Breast epithelium (tissue), 4 donors: ENCODE results near the gene PRRC2B. TPM values are rescaled to one million over a fixed set of nuclear protein-coding genes. Genes with fewer than 3 reads are reported as not detected.

ENCODE experiments used
- DNase-seq, 2 donors: peaks; one replicate each; pipeline ENCODE4 v3.0.0-alpha.2; 2019; ENCODE audit warnings: low spot score in 2 of 2
- H3K27ac ChIP-seq, 2 donors: fragments of 200-600 bp; sonication (generic) in 1 of 2; one replicate each; pipeline ENCODE4 v1.5.1; 2016 to 2019; ENCODE audit warnings: mild to moderate bottlenecking in 1 of 2
- H3K27me3 ChIP-seq, 2 donors: fragments of 200-600 bp; sonication (generic) in 1 of 2; one replicate each; pipeline versions ENCODE4 v1.5.1 to v1.6.0; 2017 to 2019; ENCODE audit warnings: control low read depth in 1 of 2, mild to moderate bottlenecking in 1 of 2
- H3K36me3 ChIP-seq: fragments of 200-600 bp; one replicate; pipeline ENCODE4 v1.5.1; 2019
- H3K4me1 ChIP-seq, 2 donors: fragments of 200-600 bp; sonication (generic); one replicate each; pipeline ENCODE4 v1.5.1; 2016 to 2019; ENCODE audit warnings: control low read depth in 1 of 2
- H3K4me3 ChIP-seq, 3 donors: fragments of 200-600 bp; sonication (generic); 1 replicate in 2 of 3; 2 replicates in 1 of 3; pipeline ENCODE4 v1.5.1; 2016 to 2019; ENCODE audit warnings: mild to moderate bottlenecking in 3 of 3, moderate library complexity in 2 of 3
- H3K9me3 ChIP-seq, 2 donors: fragments of 200-600 bp; sonication (generic) in 1 of 2; one replicate each; pipeline ENCODE4 v1.5.1; 2016 to 2019; ENCODE audit warnings: control low read depth in 1 of 2
- POLR2A ChIP-seq: fragments of 450-650 bp; IDR thresholded peaks from one replicate; pipeline ENCODE4 v1.6.1; 2016; ENCODE audit warnings: antibody characterized with exemption, mild to moderate bottlenecking, moderate library complexity
- POLR2AphosphoS5 ChIP-seq, 3 donors: sonication (generic); formaldehyde crosslinking; IDR thresholded peaks; one replicate each; pipeline ENCODE4 v1.6.1; 2017; ENCODE audit warnings: antibody characterized with exemption in 3 of 3
- intact Hi-C: fragments of 100-400 bp; cut with DNase I; formaldehyde crosslinking; loops from one replicate; pipeline ENCODE4 v1.15.1; 2023; ENCODE audit warnings: low total_unique reads
- total RNA-seq, 3 donors: library from RNA; depleted of rRNA; stranded (reverse); fragments of >200 nt; gene quantifications; one replicate each; pipeline ENCODE4 v1.1.0, GENCODE V29; 2016
- TF ChIP-seq, protein P1 (sequence below), 3 donors: fragments of 450-650 bp; IDR thresholded peaks; one replicate each; pipeline ENCODE4 v1.5.1; 2016 to 2017; ENCODE audit warnings: antibody characterized with exemption in 3 of 3, mild to moderate bottlenecking in 3 of 3, moderate library complexity in 3 of 3

Gene PRRC2B
- total RNA-seq, 3 donors from 2014 or later: 95.9 to 143 (median 102) TPM

DNA sequence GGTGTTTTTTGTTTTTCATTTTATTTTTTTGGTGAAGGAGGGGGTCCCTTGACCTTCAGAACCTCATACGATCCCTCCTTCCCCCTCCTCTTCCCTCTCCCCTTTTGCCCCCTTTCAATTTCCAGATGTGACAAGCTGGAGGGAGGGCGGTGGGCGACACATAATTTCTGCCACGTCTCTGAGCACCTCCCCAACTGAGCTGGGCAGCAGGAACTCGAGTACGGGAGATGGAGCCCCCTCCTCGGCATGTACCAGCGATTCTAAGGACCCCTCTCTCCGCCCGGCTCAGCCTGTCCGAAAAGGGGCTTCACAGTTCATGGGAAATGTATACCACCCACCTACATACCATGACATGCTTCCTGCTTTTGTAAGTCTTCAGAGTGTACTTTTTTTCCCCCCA, 52.4 kb downstream of the PRRC2B start:
- TF ChIP-seq POLR2AphosphoS5 (IDR thresholded peaks at IDR 0.05) (no peak), POLR2A (no peak)
- TF ChIP-seq, protein P1, sequence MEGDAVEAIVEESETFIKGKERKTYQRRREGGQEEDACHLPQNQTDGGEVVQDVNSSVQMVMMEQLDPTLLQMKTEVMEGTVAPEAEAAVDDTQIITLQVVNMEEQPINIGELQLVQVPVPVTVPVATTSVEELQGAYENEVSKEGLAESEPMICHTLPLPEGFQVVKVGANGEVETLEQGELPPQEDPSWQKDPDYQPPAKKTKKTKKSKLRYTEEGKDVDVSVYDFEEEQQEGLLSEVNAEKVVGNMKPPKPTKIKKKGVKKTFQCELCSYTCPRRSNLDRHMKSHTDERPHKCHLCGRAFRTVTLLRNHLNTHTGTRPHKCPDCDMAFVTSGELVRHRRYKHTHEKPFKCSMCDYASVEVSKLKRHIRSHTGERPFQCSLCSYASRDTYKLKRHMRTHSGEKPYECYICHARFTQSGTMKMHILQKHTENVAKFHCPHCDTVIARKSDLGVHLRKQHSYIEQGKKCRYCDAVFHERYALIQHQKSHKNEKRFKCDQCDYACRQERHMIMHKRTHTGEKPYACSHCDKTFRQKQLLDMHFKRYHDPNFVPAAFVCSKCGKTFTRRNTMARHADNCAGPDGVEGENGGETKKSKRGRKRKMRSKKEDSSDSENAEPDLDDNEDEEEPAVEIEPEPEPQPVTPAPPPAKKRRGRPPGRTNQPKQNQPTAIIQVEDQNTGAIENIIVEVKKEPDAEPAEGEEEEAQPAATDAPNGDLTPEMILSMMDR (IDR thresholded peaks at IDR 0.05): no peak
- H3K27me3 ChIP-seq: no peaks in the 10 kb centered on the region
- no peaks in the 10 kb centered on the region for H3K4me1 ChIP-seq
- no peak overlapping the region for H3K4me3 ChIP-seq
- peaks cover 3% of the 10 kb centered on the region for H3K36me3 ChIP-seq
- no peak overlapping the region for H3K27ac ChIP-seq
- no peak for DNase-seq
- H3K9me3 ChIP-seq: no peaks in the 10 kb centered on the region
- intact Hi-C loops: no loop called here

DNA sequence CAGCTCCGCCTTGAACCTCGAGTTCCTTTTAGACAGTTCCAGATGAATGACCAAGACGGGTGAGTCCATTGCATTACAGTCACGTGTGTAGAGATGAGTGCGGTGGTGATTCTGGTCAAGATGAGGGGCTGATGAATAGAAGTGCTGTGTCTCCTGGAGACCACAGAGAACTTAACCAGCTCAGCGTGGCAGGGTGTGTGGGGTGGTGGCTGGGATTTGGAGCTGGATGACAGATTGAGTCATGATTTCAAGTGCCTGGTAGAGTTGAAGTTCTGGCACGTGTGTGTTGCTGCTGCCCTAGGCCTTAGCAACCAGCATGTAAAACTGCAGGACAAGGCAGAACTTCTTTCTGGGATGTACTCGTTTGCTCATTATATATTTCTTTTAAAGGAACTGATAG, 53.3 kb downstream of the PRRC2B start:
- H3K4me3 ChIP-seq: no peak overlapping the region
- no peaks in the 10 kb centered on the region for H3K27me3 ChIP-seq
- peaks cover 3% of the 10 kb centered on the region for H3K36me3 ChIP-seq
- no peak for DNase-seq
- H3K9me3 ChIP-seq: no peaks in the 10 kb centered on the region
- intact Hi-C loops: no loop called here
- TF ChIP-seq POLR2AphosphoS5 (IDR thresholded peaks at IDR 0.05) (no peak), POLR2A (no peak)
- TF ChIP-seq, protein P1 (IDR thresholded peaks at IDR 0.05): no peak
- no peaks in the 10 kb centered on the region for H3K4me1 ChIP-seq
- no peak overlapping the region for H3K27ac ChIP-seq

DNA sequence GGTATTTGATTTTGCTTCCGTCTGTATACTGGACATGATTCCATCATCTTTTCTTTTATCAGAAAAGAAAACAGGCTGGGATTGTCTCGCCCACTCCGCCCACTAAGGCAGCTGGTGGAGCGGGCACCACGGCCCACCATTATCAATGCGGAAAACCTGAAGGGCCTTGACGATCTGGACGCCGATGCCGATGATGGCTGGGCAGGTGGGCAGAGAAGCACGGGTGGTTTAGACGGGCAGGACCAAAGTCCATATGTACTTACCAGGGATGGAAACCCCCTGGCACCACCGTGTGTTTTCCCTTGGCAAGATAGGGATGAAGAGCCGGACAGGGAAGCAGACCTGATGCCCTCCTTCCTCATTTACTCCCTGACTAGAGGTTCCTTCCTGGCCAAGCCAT, 53.7 kb downstream of the PRRC2B start:
- no peak for DNase-seq
- TF ChIP-seq POLR2AphosphoS5 (IDR thresholded peaks at IDR 0.05) (no peak), POLR2A (no peak)
- TF ChIP-seq, protein P1 (IDR thresholded peaks at IDR 0.05): no peak
- no peak overlapping the region for H3K4me3 ChIP-seq
- intact Hi-C loops: no loop called here
- no peaks in the 10 kb centered on the region for H3K9me3 ChIP-seq
- H3K27me3 ChIP-seq: no peaks in the 10 kb centered on the region
- H3K36me3 ChIP-seq: peaks cover 3% of the 10 kb centered on the region
- H3K4me1 ChIP-seq: no peaks in the 10 kb centered on the region
- H3K27ac ChIP-seq: no peak overlapping the region

DNA sequence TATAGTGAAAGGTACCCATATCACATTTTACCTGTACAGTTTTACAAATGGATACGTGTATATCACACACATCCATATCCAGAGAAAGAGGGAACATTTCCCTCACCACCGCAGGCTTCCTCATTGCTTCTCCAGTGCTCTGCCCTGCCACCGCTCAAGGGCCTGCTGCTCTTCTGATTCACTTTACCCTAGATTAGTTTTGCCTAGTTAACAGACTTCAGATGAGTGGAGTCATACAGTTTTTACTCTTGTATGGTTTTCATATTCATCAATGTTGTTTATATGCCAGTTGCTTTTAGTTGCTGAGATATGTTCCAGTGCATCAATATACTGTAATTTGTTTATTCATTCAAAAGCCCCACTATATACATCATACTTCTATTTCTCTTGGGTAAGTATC, 54.9 kb downstream of the PRRC2B start:
- no peak overlapping the region for H3K27ac ChIP-seq
- no peaks in the 10 kb centered on the region for H3K9me3 ChIP-seq
- peaks cover 3% of the 10 kb centered on the region for H3K36me3 ChIP-seq
- no peaks in the 10 kb centered on the region for H3K4me1 ChIP-seq
- no peak for DNase-seq
- no peaks in the 10 kb centered on the region for H3K27me3 ChIP-seq
- TF ChIP-seq, protein P1 (IDR thresholded peaks at IDR 0.05): no peak
- no peak for TF ChIP-seq POLR2AphosphoS5 (IDR thresholded peaks at IDR 0.05)
- no peak for TF ChIP-seq POLR2A
- intact Hi-C loops: no loop called here
- H3K4me3 ChIP-seq: no peak overlapping the region

DNA sequence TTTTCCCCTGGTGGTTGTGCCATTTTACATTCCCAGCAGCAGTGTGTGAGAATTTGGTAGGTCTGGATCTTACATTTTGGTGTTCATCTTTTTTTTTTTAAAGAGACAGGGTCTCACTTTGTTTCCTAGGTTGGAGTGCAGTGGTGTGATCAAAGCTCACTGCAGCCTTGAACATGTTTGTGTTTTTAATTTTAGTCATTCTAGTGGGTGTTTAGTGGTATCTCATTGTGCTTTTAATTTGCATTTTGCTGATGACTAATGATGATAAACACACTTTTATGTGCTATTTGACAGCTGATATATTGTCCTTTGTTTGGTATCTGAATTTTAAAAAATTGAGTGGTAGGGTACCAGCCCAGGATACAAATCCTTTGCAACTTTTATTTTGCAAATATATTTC, 55.4 kb downstream of the PRRC2B start:
- no peak for DNase-seq
- Histone ChIP-seq H3K9me3 (no peaks in the 10 kb centered on the region), H3K4me1 (no peaks in the 10 kb centered on the region), H3K27ac (no peak overlapping the region), H3K36me3 (peaks cover 3% of the 10 kb centered on the region), H3K4me3 (no peak overlapping the region), H3K27me3 (no peaks in the 10 kb centered on the region)
- TF ChIP-seq, protein P1 (IDR thresholded peaks at IDR 0.05): no peak
- no peak for TF ChIP-seq POLR2AphosphoS5 (IDR thresholded peaks at IDR 0.05)
- TF ChIP-seq POLR2A: no peak
- intact Hi-C loops: no loop called here
